NK-92 (cell line): Measurements from ENCODE around the gene RPN1.

ENCODE experiments used
- DNase-seq: peaks from one replicate; lab custom pipeline; 2025; ENCODE audit not compliant: unreplicated experiment; lab: John Stamatoyannopoulos, UW

Gene RPN1

GRCh38 chr3:128585189-128585588 lies 65.4 kb downstream of the RPN1 start:
- no peak for DNase-seq

DNA sequence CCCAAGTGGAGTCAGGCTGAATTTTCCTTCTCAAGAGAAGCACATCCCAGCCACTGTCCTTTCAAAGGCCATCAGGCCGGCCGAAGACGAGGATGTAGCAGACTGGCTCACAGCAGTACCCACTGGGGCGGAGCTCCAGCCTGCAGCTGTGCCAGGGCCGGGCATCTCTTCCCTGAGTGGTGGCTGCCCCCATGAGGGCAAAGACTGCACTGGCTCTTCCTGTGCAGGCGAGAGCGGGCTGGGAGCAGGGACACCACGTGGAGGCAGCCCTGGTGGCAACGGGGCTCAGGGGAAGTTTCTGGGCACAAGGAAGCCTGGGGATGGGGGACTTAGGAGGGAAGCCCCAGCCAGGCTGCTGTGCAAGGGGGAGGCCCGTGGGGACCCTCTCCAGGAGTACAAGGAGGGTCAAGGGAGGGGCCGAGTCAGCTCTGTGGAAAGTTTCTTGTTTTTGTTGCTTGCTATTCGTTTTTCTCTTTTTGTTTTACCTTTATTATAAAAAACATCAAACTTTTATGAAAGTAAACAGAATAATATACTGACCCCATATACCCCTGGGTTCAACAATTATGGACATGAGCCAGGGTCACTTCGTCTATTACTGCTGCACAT lies 66.1 kb downstream of the RPN1 start:
- DNase-seq: no peak

DNA sequence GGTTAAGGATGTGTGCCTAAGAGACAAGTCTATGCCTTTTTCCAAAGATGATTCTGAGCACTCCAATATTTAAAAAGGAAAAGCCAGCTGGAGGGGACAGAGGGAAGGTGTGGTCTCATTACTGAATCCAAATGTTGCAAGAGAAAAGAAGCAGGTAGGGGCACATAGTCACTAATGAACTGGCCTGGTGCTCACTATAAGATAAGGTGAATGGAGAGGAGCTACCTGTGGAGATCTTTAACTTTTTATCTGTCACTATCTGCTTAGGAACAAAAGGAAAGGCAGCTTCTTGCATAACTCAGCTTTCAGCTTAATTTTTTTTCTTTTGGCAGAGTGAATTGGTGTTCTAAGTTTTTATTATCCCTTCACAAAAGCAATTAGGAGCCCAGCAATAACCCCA lies 69.1 kb downstream of the RPN1 start:
- no peak for DNase-seq

DNA sequence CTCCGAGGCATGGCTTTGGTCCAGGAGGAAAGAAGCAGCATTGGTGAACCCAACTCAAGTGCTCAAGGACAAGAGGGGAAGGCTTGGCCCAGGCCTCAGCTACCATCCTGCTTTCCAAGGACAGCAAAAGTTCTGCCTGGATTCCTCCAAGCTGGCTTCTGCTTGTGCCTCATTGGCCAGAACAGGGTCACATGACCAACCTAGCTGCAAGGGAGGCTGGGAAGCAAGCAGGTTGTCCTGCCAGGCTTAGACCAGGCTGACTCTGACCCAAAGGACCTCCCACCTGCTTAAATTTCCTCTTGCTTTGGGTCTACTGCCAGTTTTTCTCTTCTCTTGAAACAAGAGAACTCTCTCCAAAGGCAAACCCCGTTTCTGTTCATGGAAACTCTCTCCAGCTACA lies 70.7 kb downstream of the RPN1 start:
- DNase-seq: no peak

- no peak for DNase-seq
These were observed 72.3 kb downstream of the RPN1 start for GRCh38 chr3:128578346-128578745.

- no peak for DNase-seq
These were observed 72.9 kb downstream of the RPN1 start for GRCh38 chr3:128577711-128578110.

DNA sequence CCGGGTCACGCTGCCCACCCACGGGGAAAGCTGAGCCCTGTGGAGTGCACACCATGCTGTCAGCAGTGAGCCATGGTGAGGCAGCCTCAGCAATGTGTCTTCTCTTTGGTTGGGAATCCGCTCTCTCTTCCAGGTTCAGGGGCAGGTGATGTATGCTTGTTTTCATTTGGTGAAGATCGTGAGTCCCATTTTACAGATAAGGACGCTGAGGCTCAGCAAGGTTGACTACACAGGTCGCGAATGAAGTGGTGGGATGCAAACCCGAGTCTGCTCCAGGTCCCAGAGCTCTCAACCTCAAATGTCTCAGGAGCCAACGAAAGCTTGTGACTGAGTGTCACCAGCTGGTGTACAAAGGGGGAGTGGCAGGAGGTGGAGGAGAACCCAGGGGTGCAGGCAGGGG lies 74.3 kb downstream of the RPN1 start:
- no peak for DNase-seq

DNA sequence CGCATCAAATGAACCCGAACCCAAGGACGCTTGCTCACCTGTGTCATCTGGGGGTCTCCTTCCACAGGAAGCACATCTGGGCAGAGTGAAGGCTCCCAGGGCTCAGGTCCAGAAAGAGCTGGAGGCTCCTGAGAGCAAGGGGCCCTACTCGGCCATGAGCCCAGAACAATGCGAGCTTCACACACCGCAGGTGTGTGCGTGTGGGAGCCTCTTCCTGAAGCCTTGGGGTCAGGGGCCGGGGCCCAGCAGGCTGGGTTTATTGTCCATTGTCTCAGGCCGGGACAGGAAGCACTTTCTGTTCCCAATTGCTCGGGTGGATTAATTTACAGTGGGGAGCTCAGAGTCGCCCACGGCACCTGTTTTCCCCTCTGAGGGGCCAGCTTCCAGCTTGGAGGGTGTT lies 74.8 kb downstream of the RPN1 start:
- DNase-seq: no peak

- no peak for DNase-seq
These were observed 76.9 kb downstream of the RPN1 start for GRCh38 chr3:128573707-128574162.

DNA sequence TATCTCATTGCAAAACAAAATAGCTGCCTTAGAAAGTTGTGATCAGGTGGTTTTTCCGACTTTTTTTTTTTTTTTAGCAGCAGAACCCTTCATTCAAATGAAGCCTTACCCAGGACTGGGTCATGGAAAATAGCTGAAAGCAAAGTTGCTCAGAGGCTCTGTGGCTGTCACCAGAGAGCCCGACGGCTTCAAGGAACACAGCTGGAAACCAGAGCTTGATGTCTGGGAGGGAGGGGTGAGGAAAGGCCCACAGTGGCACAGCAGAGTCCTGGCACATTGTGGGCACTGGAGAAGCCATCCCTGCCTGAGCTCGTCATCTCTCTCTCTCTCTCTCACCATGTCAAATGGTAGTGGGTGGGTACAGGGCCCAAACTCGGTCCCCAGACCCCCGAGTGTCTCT lies 77.5 kb downstream of the RPN1 start:
- DNase-seq: no peak

DNA sequence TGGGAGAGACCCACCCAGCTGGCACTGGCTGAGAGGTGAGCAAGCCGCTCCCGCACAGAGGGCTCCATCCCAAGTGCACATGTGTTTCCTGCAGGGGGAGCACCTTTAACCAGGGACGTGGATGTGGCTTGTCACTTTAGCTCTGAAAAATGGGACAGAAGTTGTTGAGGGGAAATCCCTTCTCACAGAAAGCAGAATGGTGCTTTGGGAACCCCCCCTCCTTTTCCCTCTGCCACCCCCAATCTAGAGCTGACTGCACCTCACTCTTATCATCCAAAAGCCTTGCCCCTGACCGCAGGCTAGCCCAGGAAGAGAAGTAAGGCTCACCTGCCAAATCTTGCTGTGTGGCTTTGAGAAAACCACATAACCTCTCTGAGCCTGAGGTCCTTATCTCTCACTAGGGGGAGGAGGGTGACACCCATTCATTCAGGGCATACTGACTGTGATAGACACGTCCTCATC lies 77.9 kb downstream of the RPN1 start:
- no peak for DNase-seq

- no peak for DNase-seq
These were observed 78.6 kb downstream of the RPN1 start for GRCh38 chr3:128572013-128572412.
